Measurements from ENCODE around the gene SLC8A1.

GRCh38 chr2:40224318-40224717 lies 227.6 kb downstream of the SLC8A1 start:
- TF ChIP-seq, protein P1, sequence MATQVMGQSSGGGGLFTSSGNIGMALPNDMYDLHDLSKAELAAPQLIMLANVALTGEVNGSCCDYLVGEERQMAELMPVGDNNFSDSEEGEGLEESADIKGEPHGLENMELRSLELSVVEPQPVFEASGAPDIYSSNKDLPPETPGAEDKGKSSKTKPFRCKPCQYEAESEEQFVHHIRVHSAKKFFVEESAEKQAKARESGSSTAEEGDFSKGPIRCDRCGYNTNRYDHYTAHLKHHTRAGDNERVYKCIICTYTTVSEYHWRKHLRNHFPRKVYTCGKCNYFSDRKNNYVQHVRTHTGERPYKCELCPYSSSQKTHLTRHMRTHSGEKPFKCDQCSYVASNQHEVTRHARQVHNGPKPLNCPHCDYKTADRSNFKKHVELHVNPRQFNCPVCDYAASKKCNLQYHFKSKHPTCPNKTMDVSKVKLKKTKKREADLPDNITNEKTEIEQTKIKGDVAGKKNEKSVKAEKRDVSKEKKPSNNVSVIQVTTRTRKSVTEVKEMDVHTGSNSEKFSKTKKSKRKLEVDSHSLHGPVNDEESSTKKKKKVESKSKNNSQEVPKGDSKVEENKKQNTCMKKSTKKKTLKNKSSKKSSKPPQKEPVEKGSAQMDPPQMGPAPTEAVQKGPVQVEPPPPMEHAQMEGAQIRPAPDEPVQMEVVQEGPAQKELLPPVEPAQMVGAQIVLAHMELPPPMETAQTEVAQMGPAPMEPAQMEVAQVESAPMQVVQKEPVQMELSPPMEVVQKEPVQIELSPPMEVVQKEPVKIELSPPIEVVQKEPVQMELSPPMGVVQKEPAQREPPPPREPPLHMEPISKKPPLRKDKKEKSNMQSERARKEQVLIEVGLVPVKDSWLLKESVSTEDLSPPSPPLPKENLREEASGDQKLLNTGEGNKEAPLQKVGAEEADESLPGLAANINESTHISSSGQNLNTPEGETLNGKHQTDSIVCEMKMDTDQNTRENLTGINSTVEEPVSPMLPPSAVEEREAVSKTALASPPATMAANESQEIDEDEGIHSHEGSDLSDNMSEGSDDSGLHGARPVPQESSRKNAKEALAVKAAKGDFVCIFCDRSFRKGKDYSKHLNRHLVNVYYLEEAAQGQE (IDR thresholded peaks at IDR 0.05; ENCODE audit: insufficient replicate concordance, low read depth): no peak
- no peak for TF ChIP-seq POLR2AphosphoS5 (IDR thresholded peaks at IDR 0.05; ENCODE audit: low read depth)
- TF ChIP-seq CTCF (IDR thresholded peaks at IDR 0.05; ENCODE audit: insufficient read depth, low read length): no peak
- no peak for TF ChIP-seq SPI1 (IDR thresholded peaks at IDR 0.05; ENCODE audit: borderline replicate concordance, low read depth)
- TF ChIP-seq GABPA (IDR thresholded peaks at IDR 0.05; ENCODE audit: low read depth): no peak

Data from HL-60 (cell line).